ENCODE measurements around the gene NPL. TPM values are rescaled to one million over a fixed set of nuclear protein-coding genes. Genes with fewer than 3 reads are reported as not detected.
A peak's percentile ranks its signal among the peaks of the same experiment; 100 is the strongest.

The NPL gene
- total and polyA plus RNA-seq, 8 donors, result 1.2 to 9.7 (median 2.7) TPM

DNA sequence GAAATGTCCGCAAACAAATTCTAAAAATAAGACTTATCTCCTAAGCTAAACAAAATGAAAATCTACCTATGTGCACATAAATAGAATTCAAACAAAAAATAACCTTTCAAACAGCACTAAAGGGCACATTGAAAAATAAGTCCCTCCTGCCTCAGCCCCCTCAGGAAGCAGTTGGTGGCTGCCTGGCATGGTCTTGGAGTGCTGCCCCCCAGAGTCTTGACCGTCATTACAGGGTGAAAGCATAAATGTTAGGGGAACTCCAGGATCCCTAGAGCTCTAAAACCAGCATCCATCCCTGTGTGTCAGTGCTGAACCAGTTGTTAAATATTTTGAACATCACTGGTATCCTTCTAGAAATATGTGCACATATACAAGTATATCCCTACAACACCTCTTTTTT lies 6.5 kb upstream of the NPL start:
- Histone ChIP-seq H3K9me3 (no peaks in the 10 kb centered on the region), H3K36me3 (no peaks in the 10 kb centered on the region), H3K4me1 (peaks cover 0 to 4% (median 0%) of the 10 kb centered on the region in 3 donors), H3K4me3 (no peak overlapping the region), H3K27me3 (no peaks in the 10 kb centered on the region), H3K27ac (no peak overlapping the region)
- intact Hi-C loops (cut with DNase I), result loop anchor here in 1 of 3 donors (5.0 kb wide), 1 partner anchor 701 kb away; no protein-coding TSS in a partner anchor
- FAIRE-seq, result no peak
- DNase-seq, result no peak
- 36 to 44% methylated on average over 2 of the region's 2 CpGs for WGBS, 2 donors
- TF ChIP-seq, protein P1, sequence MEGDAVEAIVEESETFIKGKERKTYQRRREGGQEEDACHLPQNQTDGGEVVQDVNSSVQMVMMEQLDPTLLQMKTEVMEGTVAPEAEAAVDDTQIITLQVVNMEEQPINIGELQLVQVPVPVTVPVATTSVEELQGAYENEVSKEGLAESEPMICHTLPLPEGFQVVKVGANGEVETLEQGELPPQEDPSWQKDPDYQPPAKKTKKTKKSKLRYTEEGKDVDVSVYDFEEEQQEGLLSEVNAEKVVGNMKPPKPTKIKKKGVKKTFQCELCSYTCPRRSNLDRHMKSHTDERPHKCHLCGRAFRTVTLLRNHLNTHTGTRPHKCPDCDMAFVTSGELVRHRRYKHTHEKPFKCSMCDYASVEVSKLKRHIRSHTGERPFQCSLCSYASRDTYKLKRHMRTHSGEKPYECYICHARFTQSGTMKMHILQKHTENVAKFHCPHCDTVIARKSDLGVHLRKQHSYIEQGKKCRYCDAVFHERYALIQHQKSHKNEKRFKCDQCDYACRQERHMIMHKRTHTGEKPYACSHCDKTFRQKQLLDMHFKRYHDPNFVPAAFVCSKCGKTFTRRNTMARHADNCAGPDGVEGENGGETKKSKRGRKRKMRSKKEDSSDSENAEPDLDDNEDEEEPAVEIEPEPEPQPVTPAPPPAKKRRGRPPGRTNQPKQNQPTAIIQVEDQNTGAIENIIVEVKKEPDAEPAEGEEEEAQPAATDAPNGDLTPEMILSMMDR (IDR thresholded peaks at IDR 0.05), result no peak
- ATAC-seq, result no peak

DNA sequence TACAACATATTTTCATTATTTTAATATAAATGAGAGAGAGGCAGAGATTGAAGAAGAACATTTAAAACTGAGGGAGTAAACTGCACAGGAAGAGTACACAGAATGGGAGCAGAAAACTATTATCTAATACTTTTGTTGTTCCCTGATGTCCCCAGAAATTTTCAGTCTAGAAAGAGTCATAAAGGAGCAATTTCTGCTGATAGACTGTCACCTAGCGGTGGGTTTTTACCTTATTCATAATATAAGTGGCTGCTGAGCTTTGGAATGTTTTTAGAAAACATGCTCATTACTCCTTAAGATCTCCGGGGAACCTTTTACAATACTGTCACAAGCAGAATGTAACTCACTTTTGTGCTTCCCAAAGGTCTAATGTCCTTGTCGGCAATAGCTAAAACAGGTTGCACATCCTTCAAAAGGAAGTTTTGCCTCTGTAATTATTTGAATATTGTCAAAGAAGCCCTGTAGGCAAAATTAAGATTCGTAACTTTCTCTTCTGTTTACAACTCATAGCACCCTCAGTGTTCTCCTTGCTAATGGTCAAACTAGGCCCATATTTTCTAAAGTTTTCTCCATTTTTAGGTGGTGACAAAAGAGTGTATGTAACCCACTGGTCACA lies 4.9 kb upstream of the NPL start:
- TF ChIP-seq, protein P1 (IDR thresholded peaks at IDR 0.05), result peak; percentile 43 to 75 (median 62)
- Histone ChIP-seq H3K27me3 (no peaks in the 10 kb centered on the region), H3K36me3 (no peaks in the 10 kb centered on the region), H3K4me3 (no peak overlapping the region), H3K9me3 (no peaks in the 10 kb centered on the region), H3K27ac (no peak overlapping the region), H3K4me1 (peaks cover 0 to 4% (median 0%) of the 10 kb centered on the region in 3 donors)
- FAIRE-seq, result no peak
- intact Hi-C loops (cut with DNase I), result loop anchor here in 2 of 3 donors (2.0 to 5.0 kb wide), 3 partner anchors 182 to 702 kb away; partner anchors contain the start of gene RGS16 (in 1 of the 2)
- peak in 1 of 6 donors; percentile 15 for DNase-seq
- WGBS, 2 donors, result 27 to 35% methylated on average over 4 of the region's 4 CpGs
- ATAC-seq, result peak in 3 of 4 donors; percentile 22 to 26 (median 24)

DNA sequence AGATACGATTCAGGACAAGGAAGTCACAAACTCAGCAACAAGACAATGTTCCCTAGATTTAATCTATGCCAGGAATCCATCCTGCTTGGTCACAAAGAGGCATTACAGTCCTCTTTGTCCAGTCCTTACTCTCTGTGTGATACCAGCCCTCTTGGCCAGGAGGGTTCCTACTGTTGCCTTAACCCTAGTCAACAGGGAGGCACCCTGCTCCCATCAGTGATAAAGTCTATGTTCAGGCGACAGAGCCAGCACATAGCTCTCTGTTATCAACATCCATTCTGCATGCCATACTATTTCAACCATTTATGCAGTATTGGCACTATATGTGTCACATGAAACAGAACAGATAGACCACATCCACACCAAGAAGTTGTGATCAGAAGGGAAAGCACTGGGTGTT lies 4.4 kb upstream of the NPL start:
- FAIRE-seq (no peak), ATAC-seq (no peak), DNase-seq (no peak)
- no peak overlapping the region for H3K4me3 ChIP-seq
- intact Hi-C loops (cut with DNase I), result loop anchor here in 2 of 3 donors (2.0 to 5.0 kb wide), 2 partner anchors 183 to 188 kb away; partner anchors contain the start of gene RGS16 (in 1 of the 2)
- H3K4me1 ChIP-seq, result peaks cover 0 to 4% (median 0%) of the 10 kb centered on the region in 3 donors
- H3K9me3 ChIP-seq, result no peaks in the 10 kb centered on the region
- no peaks in the 10 kb centered on the region for H3K27me3 ChIP-seq
- H3K27ac ChIP-seq, result no peak overlapping the region
- H3K36me3 ChIP-seq, result no peaks in the 10 kb centered on the region
- TF ChIP-seq, protein P1 (IDR thresholded peaks at IDR 0.05), result no peak
- WGBS, 2 donors, result 60 to 67% methylated on average over 2 of the region's 2 CpGs

GRCh38 chr1:182786223-182786994 lies 3.2 kb upstream of the NPL start:
- Histone ChIP-seq H3K27ac (no peak overlapping the region), H3K9me3 (no peaks in the 10 kb centered on the region), H3K4me3 (no peak overlapping the region), H3K4me1 (peaks cover 0 to 4% (median 0%) of the 10 kb centered on the region in 3 donors), H3K36me3 (no peaks in the 10 kb centered on the region), H3K27me3 (no peaks in the 10 kb centered on the region)
- FAIRE-seq, result no peak
- intact Hi-C loops (cut with DNase I), result loop anchor here in 1 of 3 donors (5.0 kb wide), 1 partner anchor 184 kb away; the partner anchor contains the start of gene RGS16
- peak; percentile 28 to 69 (median 39) for DNase-seq
- TF ChIP-seq, protein P1 (IDR thresholded peaks at IDR 0.05), result peak in 3 of 4 donors; percentile 22 to 61 (median 46)
- peak in 3 of 4 donors; percentile 34 to 54 (median 41) for ATAC-seq
- 45 to 46% methylated on average over 6 of the region's 6 CpGs for WGBS, 2 donors
